PFSK-1 (cell line): ENCODE results near the gene DCAF5.

Experiments
- POLR2AphosphoS5 ChIP-seq: IDR thresholded peaks from 2 replicates; pipeline ENCODE4 v1.6.1; 2012; ENCODE audit warnings: low read depth, mild to moderate bottlenecking, control low read depth, low read length, moderate library complexity
- TAF1 ChIP-seq: IDR thresholded peaks from 2 replicates; pipeline ENCODE4 v1.6.1; 2012; ENCODE audit warnings: low read length, control low read depth, borderline replicate concordance; ENCODE audit not compliant: insufficient read depth

- TF ChIP-seq POLR2AphosphoS5 (no peak), TAF1 (no peak)
These were observed 129.9 kb downstream of the DCAF5 start for GRCh38 chr14:69023035-69023434.
